NCI-H146 treated with DMSO at 0.1 percent for 48 hours (cell line): Measurements from ENCODE around the gene AURKB.

Experiments
- DNase-seq: peaks from one replicate; lab custom pipeline; 2025; ENCODE audit not compliant: unreplicated experiment; lab: John Stamatoyannopoulos, UW

The AURKB gene

DNA sequence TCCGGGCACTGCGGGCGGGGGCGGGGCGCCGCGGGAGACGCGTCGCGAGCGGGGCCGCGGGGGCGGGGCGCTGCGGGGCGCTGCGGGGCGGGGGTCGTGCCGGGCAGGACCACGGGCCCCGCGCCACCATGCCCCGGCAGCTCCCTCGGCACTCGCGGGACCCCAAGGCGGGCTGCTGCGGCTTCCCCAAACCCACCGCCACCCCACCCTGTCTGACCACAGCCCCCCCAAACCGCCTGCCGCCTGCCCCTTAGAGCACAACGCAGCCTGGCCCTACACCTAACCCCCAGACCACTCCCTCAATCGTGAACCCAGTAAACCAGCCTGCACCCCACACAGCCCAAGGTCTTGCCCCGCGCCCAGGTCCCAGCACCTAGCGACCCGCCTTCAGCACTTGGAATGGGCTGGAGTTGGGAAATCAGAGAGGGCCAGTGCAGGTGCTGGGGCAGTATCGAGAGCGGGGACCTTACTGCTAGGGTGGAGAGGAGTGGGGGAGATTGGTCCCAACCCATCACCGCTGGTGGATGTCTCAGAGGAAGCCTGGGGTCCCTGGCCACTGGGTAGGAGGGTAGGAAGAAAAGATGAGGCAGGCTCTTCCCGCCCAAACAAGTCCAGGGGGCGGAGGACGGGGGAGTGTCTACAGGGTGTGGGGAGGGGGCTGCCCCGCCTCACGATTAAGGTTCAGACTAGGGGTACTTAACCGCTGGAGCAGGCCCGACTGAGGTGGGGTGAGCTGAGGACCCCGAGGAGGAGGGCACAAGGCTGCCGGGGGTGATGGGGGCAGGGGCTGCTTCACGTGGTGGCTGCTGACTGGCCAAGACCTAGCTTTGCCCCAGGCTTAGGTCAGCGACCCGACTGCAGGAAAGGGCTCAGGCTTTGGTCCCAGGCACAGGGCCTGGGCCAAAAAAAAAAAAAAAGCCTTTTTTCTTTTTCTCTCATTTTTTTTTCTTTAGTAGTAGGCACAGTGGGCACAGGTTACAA is 47.1 kb downstream of the AURKB start:
- DNase-seq = peak; percentile 22

GRCh38 chr17:8162233-8162996 is 48.0 kb downstream of the AURKB start, which contains the start of gene VAMP2:
VAMP2 (minus strand) TSS chr17:8162948; CDS start chr17:8162879, 69 bp downstream.
- DNase-seq = no peak

- no peak for DNase-seq
These were observed 48.8 kb downstream of the AURKB start for GRCh38 chr17:8161289-8162232.

DNA sequence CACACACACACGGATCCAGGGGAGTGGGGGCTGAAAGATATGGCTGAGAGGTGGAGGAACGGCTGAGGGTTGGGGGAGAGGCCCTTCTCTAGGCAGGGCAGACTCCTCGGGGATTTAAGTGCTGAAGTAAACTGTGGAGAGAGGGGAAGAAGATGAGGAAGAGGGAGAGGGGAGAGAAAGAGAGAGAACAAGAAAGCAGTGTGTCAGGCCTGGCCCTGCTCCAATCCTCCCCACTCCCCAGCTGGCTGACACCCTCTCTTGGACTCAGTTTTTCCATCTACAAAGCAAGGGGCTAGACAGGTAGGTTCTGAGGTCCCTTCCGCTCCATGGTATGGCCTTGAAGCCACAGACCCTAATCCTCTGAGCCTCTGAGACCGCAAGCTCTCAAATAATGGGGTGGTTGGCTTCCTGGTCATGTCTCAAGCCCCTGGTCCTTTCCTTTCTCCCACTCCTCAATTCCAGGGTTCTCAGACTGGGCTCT is 49.6 kb downstream of the AURKB start:
- no peak for DNase-seq

GRCh38 chr17:8160224-8160577 is 50.2 kb downstream of the AURKB start:
- no peak for DNase-seq

- DNase-seq = no peak
These were observed 50.7 kb downstream of the AURKB start for GRCh38 chr17:8159459-8160223.

- DNase-seq = no peak
These were observed 51.4 kb downstream of the AURKB start for GRCh38 chr17:8159032-8159400.

- DNase-seq = peak; percentile 65
These were observed 51.9 kb downstream of the AURKB start for GRCh38 chr17:8158267-8159031.

DNA sequence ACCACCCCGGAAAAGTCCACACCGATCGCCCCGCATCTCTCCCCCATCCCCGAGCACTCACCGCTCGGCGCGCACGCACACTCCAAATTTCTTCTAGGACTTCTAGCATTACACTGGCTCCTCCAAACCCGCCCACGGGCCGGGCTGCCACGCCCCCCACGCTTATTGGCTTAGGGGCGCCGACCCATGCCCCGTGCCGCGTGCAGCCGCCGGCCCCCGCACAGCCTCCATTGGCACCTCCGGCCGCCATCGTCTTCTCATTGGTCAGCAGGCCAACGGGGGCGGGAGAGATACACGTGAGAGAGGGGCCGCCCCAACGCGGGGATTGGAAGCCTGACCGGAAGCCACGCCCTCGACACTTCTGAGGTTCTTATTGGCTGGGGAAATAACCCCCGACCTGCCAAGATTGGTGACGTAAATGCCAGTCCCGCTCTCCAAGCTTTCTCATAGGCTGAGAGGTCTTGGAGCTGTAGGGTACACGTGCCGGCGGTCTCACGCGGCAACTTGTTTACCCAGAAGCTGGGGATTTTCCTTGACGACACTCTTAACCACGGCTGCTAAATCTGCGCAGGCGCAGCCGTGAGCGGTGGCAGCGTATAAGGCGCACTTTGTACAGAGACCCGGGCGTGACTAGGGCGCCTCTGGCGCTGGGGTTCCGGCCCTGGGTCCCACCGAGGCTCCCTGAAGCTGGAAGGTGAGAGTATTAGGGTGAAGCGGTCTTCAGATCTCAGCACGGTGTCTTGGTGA is 54.0 kb downstream of the AURKB start:
- peak; percentile 99 for DNase-seq

GRCh38 chr17:8155996-8156245 is 54.5 kb downstream of the AURKB start:
- no peak for DNase-seq

DNA sequence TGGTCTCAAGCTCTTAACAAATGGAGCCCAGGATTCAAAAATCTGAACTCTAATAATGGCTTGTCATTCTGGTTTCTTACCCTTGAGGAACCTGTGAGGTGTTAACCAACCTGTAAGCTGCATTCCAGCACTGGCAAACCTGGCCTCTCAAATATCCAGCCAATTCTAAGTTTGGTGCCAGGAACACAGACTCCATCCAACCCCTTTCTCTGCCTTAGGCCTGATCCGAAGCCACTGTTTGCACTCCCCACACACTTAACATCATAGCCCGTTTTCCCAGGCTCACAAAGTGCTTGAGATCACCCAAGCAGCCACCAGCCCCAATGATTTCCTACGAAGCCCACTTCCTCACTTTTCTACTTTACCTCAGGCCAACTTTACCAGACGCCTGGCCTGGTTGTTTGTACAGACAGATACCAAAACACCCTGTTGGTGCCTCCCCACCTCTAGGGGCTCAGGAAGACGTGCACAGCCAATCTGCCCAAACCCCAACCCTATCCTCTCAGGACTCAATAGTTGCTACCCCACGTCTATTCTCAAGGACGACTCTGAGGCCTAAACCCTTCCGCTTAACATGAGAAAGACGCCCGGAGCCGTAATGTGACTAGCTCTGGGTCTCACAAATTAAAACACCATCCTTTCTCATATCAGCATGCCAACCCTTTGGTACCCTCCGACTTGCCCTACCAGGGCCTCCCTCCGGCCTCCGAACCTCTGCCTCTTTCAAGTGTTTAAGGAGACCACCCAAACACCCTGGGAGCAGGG is 55.0 kb downstream of the AURKB start:
- no peak for DNase-seq
